ENCODE data around the gene SLC35G3.

Gene SLC35G3

DNA sequence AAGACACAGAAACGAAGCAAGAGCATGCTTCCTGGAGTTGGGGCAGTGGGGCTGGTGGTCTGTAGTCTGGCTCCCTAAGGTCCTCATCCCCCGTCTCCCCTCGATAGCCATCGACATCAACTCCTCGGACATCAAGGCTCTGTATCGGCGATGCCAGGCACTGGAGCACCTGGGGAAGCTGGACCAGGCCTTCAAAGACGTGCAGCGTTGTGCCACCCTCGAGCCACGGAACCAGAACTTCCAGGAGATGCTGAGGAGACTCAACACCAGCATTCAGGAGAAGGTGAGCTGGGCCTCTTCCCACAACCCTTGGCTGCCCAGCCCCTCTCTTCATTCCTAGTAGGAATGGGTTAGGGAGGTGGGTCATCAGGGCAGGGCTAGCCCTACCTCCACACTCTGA lies 44.3 kb downstream of the SLC35G3 start:
- H3K27me3 ChIP-seq (replicated peaks), result no peaks in the 10 kb centered on the region
- no peak overlapping the region for H3K4me3 ChIP-seq (ENCODE audit: low read depth, low read length)
- no peaks in the 10 kb centered on the region for H3K36me3 ChIP-seq (replicated peaks)
- in situ Hi-C loops (cut with HindIII; ENCODE audit: low pct_ligation_motif_present, low sequenced_read_pairs), result no loop called here
- TF ChIP-seq, protein P1, sequence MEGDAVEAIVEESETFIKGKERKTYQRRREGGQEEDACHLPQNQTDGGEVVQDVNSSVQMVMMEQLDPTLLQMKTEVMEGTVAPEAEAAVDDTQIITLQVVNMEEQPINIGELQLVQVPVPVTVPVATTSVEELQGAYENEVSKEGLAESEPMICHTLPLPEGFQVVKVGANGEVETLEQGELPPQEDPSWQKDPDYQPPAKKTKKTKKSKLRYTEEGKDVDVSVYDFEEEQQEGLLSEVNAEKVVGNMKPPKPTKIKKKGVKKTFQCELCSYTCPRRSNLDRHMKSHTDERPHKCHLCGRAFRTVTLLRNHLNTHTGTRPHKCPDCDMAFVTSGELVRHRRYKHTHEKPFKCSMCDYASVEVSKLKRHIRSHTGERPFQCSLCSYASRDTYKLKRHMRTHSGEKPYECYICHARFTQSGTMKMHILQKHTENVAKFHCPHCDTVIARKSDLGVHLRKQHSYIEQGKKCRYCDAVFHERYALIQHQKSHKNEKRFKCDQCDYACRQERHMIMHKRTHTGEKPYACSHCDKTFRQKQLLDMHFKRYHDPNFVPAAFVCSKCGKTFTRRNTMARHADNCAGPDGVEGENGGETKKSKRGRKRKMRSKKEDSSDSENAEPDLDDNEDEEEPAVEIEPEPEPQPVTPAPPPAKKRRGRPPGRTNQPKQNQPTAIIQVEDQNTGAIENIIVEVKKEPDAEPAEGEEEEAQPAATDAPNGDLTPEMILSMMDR (IDR thresholded peaks at IDR 0.05; ENCODE audit: low read depth, low read length, missing control alignments), result no peak
- H3K27ac ChIP-seq, result no peak overlapping the region
- no peak for DNase-seq

DNA sequence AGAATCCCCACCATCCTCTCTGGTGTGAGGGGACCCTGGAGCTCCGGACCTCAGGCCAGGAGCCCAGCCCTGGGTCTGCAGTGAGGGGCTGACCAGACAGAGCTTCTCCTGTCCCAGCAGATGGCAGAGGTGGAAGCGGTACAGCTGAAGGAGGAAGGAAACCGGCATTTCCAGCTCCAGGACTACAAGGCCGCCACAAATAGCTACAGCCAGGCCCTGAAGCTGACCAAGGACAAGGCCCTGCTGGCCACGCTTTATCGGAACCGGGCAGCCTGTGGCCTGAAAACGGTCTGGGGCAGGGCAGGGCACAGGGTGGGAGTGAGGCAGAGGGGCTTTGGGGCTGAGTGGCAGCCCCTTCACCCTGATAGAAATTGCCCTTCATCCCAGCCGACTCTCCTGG lies 46.0 kb downstream of the SLC35G3 start:
- no peak overlapping the region for H3K4me3 ChIP-seq (ENCODE audit: low read depth, low read length)
- H3K27me3 ChIP-seq (replicated peaks), result no peaks in the 10 kb centered on the region
- no peak overlapping the region for H3K27ac ChIP-seq
- no peak for DNase-seq
- TF ChIP-seq, protein P1 (IDR thresholded peaks at IDR 0.05; ENCODE audit: low read depth, low read length, missing control alignments), result no peak
- in situ Hi-C loops (cut with HindIII; ENCODE audit: low pct_ligation_motif_present, low sequenced_read_pairs), result no loop called here
- no peaks in the 10 kb centered on the region for H3K36me3 ChIP-seq (replicated peaks)

DNA sequence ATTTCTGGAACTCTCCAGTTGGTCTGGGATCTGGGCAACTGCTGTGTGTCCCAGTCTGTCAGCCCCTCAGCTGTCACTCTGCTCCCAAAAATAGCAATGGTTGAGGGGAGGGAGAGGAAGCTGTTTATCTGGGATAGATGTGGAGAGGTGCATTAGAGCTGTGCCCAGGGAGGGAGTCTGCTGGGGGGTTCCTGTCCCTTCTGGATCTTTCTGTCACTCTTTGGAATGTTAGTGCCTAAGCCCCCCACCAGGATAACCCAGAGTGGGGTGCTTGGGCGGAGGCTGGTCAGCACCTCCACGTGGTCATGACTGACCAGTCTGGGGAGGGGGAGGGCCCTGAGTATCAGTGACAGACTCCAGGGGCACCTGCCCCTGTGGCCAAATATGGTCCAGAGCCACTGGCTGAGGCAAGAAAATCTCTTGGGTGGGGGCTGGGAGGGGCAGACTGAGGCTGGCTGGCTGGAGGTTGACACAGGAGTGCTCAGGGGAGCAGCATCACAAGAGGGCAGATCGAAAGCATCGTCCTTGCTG lies 46.8 kb downstream of the SLC35G3 start, which contains the start of gene UNC45B:
Gene UNC45B (plus strand): TSS at position 443 of the 531 bp plus-strand sequence. CDS start 447 bp downstream, outside the sequence.
- DNase-seq, result no peak
- TF ChIP-seq, protein P1 (IDR thresholded peaks at IDR 0.05; ENCODE audit: low read depth, low read length, missing control alignments), result no peak
- Histone ChIP-seq H3K27me3 (replicated peaks) (no peaks in the 10 kb centered on the region), H3K36me3 (replicated peaks) (no peaks in the 10 kb centered on the region), H3K27ac (no peak within 1 kb of the TSS), H3K4me3 (ENCODE audit: low read depth, low read length) (no peak within 1 kb of the TSS)
- in situ Hi-C loops (cut with HindIII; ENCODE audit: low pct_ligation_motif_present, low sequenced_read_pairs), result no loop called here

- H3K4me3 ChIP-seq (ENCODE audit: low read depth, low read length), result no peak overlapping the region
- no peaks in the 10 kb centered on the region for H3K27me3 ChIP-seq (replicated peaks)
- TF ChIP-seq, protein P1 (IDR thresholded peaks at IDR 0.05; ENCODE audit: low read depth, low read length, missing control alignments), result no peak
- DNase-seq, result no peak
- in situ Hi-C loops (cut with HindIII; ENCODE audit: low pct_ligation_motif_present, low sequenced_read_pairs), result no loop called here
- H3K27ac ChIP-seq, result no peak overlapping the region
- no peaks in the 10 kb centered on the region for H3K36me3 ChIP-seq (replicated peaks)
Observed at GRCh38 chr17:35146214-35146833, 47.9 kb downstream of the SLC35G3 start.

DNA sequence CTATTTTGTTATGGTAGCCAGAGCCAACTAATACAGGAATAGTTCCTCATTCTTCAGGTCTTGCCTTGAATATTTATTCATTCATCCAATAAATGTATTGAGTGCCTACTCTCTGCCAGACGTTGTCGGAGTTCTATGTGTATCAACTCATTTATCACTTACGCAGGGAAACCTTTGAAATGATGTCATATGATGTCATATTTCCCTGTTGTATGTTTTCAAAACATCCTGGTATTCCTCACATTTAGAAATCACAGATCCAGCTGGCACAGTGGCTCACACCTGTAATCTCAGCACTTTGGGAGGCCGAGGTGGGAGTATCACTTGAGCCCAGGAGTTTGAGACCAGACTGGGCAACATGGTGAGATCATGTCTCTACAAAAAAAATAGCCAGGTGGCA lies 49.4 kb downstream of the SLC35G3 start:
- Histone ChIP-seq H3K27ac (no peak overlapping the region), H3K27me3 (replicated peaks) (no peaks in the 10 kb centered on the region), H3K36me3 (replicated peaks) (no peaks in the 10 kb centered on the region), H3K4me3 (ENCODE audit: low read depth, low read length) (no peak overlapping the region)
- in situ Hi-C loops (cut with HindIII; ENCODE audit: low pct_ligation_motif_present, low sequenced_read_pairs), result no loop called here
- TF ChIP-seq, protein P1 (IDR thresholded peaks at IDR 0.05; ENCODE audit: low read depth, low read length, missing control alignments), result no peak
- DNase-seq, result no peak
